ENCODE measurements around the gene THBS2. TPM values are rescaled to one million over a fixed set of nuclear protein-coding genes. Genes with fewer than 3 reads are reported as not detected.

Gene THBS2
- total RNA-seq, 1 donor from 2014 or later: 709 TPM

GRCh38 chr6:169213814-169214520 is 39.7 kb downstream of the THBS2 start:
- Histone ChIP-seq H3K4me1 (peaks cover 17 to 26% of the 10 kb centered on the region in 2 donors), H3K27me3 (no peaks in the 10 kb centered on the region), H3K27ac (peak overlapping the region; percentile 93 to 95), H3K4me3 (no peak overlapping the region), H3K36me3 (peaks cover 12 to 31% of the 10 kb centered on the region in 2 donors), H3K9me3 (no peaks in the 10 kb centered on the region)
- peak in 1 of 2 donors; percentile 68 for DNase-seq (ENCODE audit: low spot score in 2 of 2)
- no peak for TF ChIP-seq CTCF (IDR thresholded peaks at IDR 0.05)
- intact Hi-C loops (cut with DNase I): loop anchor here (2.0 to 5.0 kb wide), 4 partner anchors 23 to 142 kb away; partner anchors contain the start of gene THBS2

- Histone ChIP-seq H3K27me3 (no peaks in the 10 kb centered on the region), H3K36me3 (peaks cover 5 to 23% of the 10 kb centered on the region in 2 donors), H3K4me3 (peak overlapping the region; percentile 39 to 45), H3K9me3 (peaks cover 0 to 1% of the 10 kb centered on the region in 2 donors), H3K27ac (peak overlapping the region; percentile 93 to 95), H3K4me1 (peaks cover 17 to 26% of the 10 kb centered on the region in 2 donors)
- peak; percentile 61 to 94 for DNase-seq (ENCODE audit: low spot score in 2 of 2)
- intact Hi-C loops (cut with DNase I): loop anchor here (5.0 kb wide), 2 partner anchors 39 to 141 kb away; partner anchors contain the start of gene THBS2
- peak; percentile 41 to 61 (median 42) for TF ChIP-seq CTCF (IDR thresholded peaks at IDR 0.05)
Observed at GRCh38 chr6:169212897-169213813, 40.5 kb downstream of the THBS2 start.

GRCh38 chr6:169212436-169212835 is 41.2 kb downstream of the THBS2 start:
- H3K9me3 ChIP-seq: peaks cover 0 to 8% of the 10 kb centered on the region in 2 donors
- H3K4me3 ChIP-seq: peak overlapping the region; percentile 39 to 45
- H3K27ac ChIP-seq: peak overlapping the region; percentile 93 to 95
- DNase-seq (ENCODE audit: low spot score in 2 of 2): no peak
- no peaks in the 10 kb centered on the region for H3K27me3 ChIP-seq
- no peak for TF ChIP-seq CTCF (IDR thresholded peaks at IDR 0.05)
- intact Hi-C loops (cut with DNase I): loop anchor here (5.0 kb wide), 2 partner anchors 40 to 140 kb away; partner anchors contain the start of gene THBS2
- H3K4me1 ChIP-seq: peaks cover 17 to 26% of the 10 kb centered on the region in 2 donors
- H3K36me3 ChIP-seq: peaks cover 5 to 16% of the 10 kb centered on the region in 2 donors

- no peak for DNase-seq (ENCODE audit: low spot score in 2 of 2)
- no peaks in the 10 kb centered on the region for H3K27me3 ChIP-seq
- peaks cover 17 to 26% of the 10 kb centered on the region in 2 donors for H3K4me1 ChIP-seq
- no peak for TF ChIP-seq CTCF (IDR thresholded peaks at IDR 0.05)
- H3K9me3 ChIP-seq: peaks cover 0 to 14% of the 10 kb centered on the region in 2 donors
- H3K27ac ChIP-seq: no peak overlapping the region
- no peak overlapping the region for H3K4me3 ChIP-seq
- intact Hi-C loops (cut with DNase I): loop anchor here (5.0 kb wide), 2 partner anchors 40 to 140 kb away; partner anchors contain the start of gene THBS2
- peaks cover 4 to 10% of the 10 kb centered on the region in 2 donors for H3K36me3 ChIP-seq
Observed at GRCh38 chr6:169211881-169212280, 41.8 kb downstream of the THBS2 start.

GRCh38 chr6:169210611-169211010 is 43.0 kb downstream of the THBS2 start:
- Histone ChIP-seq H3K27ac (no peak overlapping the region), H3K4me3 (no peak overlapping the region), H3K9me3 (peaks cover 0 to 15% of the 10 kb centered on the region in 2 donors), H3K27me3 (no peaks in the 10 kb centered on the region), H3K36me3 (no peaks in the 10 kb centered on the region), H3K4me1 (peaks cover 17 to 26% of the 10 kb centered on the region in 2 donors)
- no peak for DNase-seq (ENCODE audit: low spot score in 2 of 2)
- no peak for TF ChIP-seq CTCF (IDR thresholded peaks at IDR 0.05)
- intact Hi-C loops (cut with DNase I): loop anchor here (5.0 kb wide), 2 partner anchors 42 to 138 kb away; partner anchors contain the start of gene THBS2
